HG02943 (cell line): ENCODE results near the gene CLDN8.

ENCODE experiments used
- ATAC-seq: cut with Tn5 transposase; IDR thresholded peaks from one replicate; pipeline ENCODE4 v1.9.1; 2021; ENCODE audit warnings: mild to moderate bottlenecking, low read depth, moderate library complexity; ENCODE audit not compliant: unreplicated experiment

CLDN8 gene

DNA sequence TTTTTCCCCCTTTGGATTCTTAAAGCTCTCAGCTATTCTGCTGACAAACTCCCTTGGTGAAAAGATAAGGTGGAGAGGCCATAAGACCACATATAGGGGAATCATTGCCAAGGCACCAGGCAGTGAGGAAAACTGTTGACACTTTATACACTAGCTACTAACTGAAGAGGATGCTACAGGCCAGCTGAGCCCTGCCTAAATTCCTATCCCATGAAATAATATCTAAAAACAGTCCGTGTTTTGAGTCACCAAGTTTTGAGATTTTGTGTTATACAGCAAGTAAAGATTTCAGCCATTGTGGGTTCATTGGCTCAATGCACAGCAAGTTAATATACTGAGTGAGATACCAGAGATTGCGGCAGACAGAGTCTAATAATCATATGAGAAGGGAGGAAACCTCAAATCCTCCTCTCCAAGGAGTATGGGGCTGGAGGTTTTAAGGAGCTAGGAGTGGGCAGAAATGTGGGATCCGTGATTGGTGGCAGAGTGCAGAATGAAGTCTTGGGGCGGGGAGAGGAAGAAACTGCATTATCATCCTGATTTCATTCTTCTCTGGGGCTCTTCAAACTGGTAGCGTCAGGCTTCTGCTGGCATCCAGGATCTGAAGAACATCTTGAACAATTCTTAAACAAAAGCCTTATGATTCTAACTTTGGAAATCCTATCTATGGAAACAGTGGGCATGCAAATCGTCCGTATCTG is 9.2 kb downstream of the CLDN8 start:
- ATAC-seq = no peak

DNA sequence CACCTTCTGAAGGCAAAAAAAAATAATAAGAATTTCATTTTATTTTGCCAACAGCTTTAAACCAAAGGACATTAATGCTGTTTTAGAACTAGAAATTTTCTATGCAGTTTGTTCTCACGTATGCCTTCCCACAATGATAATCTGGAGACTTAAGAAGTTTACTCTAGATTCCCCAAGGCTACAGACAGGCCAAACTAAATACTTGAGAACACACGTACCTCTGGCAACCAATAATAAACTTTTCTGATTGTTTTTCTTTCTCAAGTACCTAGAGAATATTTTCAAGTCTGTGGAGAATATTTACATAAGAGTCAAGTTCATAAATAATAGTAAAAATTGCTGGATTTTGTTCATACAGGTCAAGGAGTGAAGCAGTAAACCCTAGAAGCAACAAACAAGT is 15.9 kb downstream of the CLDN8 start:
- no peak for ATAC-seq

DNA sequence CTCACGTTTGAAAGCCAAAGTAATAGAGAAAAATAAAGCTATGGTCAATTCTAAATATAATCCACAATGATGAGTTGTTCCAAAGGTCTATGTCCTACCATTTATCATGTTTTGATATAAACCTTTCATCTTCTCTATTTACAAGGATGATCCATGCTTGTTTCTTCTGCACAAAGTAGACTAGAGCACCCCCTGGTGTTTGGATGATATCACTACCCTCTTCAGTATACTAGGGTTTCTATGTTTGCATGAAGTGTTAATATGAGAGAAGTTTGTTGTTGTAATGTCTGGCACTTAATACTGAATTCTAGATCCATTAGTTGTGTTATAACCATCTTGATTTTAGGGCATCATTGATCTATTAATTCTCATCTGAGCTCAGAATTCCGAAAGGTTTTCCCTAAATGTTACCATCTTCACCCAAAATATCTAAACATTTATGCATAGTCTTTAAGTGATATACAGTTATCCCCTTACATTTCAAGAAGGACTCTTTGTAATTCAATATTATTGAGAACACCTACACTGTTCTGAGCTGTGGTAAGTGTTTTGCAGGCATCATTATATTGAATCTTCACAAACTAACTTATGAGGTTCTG is 21.1 kb downstream of the CLDN8 start:
- no peak for ATAC-seq

DNA sequence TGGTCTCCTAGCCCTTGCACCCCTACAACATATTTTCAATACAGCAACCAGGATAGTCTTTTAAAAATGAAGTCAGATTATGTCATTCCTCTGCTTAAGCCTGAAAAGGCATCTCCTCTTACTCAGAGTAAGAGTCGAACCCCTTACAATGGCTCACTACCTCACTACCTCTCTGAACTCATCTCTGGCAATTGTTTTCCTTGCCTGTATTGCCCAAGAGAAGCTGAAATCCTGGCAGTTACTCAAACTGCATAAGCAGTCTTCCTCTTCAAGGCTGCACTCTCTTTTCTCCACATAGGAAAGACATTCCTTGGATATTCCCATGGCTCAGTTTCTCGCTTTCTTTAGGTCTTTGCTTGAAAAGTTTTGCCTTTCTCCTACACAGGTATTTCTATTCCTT is 22.7 kb downstream of the CLDN8 start:
- ATAC-seq = no peak

DNA sequence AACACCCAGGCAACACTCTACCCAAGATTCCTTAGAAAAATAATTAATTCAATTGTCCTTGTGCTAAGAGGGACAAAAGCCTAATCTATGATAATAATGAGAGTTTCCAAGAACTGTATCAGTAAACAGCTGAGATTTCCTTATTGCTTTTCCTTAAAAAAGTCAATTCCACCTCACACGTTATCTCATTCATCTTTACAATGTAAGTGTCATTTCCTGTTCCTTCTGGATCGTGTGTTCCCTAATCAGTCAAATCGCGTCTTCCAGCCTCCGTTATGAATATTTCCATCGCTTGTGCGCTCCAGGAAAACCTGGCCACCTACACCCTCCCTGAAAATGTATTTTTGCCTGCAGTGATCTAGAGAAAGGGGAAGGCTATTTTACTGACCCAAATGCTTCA is 25.3 kb downstream of the CLDN8 start:
- ATAC-seq = no peak

DNA sequence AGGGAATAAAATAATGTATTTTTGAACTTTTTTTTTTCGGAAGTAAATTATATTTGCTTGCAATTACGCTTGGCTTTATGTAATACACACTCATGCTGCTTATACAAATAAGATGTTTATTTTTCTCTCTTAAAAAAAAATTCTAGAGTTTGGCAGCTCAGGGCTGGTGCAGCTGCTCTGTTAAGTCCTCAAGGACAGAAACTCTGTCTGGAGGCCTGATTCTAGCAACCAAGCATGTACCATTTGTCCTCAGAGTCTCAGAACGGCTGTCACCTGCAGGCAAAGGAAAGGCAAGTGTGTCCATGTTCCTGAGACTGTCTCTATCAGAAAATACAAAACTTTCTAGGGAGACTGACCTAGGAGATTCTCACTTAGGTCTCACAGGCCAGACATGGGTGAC is 26.1 kb downstream of the CLDN8 start:
- no peak for ATAC-seq

DNA sequence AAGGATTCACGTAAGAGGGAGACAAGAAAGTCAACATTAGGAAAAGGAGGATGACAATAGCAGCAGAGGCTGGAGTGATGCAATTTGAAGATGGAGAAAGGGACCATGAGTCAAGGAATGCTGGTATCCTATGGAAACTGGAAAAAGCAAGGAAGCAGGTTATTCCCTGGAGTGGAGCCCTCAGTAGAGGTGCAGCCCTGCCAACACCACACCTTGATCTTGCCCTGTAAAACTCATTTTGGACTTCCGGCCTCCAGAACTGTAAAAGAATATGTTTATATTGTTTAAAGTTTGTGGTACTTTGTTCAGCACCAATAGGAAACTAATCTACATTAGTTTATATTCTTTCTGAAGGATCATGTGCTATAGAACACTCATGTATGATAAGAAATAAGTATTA is 29.7 kb downstream of the CLDN8 start:
- no peak for ATAC-seq

DNA sequence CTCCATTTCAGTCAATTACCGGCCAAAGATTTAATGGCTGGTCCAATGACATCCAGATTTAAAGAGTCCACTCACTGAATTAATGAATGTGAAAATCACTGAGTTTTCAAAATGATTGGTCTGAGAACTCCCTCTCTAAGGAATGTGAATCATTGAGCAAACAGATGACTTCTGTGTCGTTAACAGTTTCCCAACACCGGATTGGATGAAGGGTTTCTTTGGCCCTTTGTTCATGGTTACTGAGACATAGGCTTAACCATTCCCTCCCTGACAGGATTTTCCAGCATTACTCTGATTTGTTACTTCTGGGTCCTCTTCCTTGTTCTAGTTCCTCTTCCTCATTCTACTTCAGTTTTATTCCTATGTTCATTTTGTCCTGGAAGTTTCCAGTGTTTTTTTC is 47.8 kb downstream of the CLDN8 start:
- ATAC-seq = no peak

DNA sequence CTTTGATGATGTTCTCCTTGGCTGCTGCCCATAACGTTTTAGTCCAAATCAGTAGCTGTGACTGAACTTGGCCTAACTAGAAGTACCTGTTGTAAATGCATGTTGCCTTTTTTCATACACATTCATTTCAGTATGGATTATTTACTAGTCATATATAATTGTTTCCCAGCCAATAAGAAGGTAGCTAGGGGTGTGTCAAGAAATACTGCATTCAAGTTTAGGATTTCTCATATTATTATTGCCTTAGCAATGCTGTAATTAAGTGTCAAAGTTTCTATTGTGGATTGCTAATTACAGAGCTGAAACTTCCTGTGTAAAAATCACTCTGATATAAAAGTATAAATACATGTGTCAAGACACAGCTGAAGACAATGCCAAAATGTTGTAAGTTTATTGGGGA is 49.2 kb downstream of the CLDN8 start, which contains the start of gene CLDN17:
TSS of gene CLDN17 (minus strand) at position 101 of the 400 bp plus-strand sequence. CDS start 188 bp downstream, outside the sequence.
- no peak for ATAC-seq

DNA sequence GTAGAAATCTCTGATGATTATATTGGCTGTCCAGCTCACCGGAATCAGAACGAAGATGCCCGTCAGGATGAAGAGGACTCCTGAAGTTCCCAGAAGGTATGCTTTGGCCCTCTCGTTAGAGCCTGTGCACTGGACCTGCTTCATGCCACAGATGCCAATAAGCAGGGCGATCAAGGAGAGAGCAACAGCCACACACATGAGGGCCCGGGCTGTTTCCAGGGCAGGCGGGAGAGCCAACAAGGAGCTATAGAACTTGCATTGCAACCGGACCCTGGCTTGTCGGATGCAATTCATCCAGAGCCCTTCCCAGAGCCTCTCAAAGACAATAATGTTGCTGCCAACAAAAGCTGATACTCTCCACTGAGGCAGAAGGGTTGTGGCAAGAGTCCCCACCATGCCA is 49.7 kb downstream of the CLDN8 start:
- no peak for ATAC-seq

DNA sequence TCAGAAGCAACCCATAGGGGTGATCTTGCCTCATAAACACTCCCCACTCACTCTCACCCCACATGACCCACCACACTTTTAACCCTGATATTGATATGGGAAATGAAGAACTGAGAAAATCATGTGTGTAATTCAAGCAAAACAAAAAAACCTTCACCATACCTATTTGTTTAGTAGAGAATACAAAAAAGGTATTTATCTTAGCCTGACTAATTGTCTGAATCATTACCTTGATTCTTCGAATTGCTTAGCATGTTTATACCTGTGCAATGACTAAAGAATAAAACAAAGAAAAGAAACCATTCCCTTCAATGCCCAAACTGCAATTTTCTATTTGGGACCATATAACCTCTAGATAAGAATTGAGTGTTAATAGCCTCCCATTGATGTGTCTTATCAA is 51.1 kb downstream of the CLDN8 start:
- no peak for ATAC-seq
